ENCODE measurements around the gene PCSK4. TPM values are rescaled to one million over a fixed set of nuclear protein-coding genes. Genes with fewer than 3 reads are reported as not detected.

Gene PCSK4
- total and polyA plus RNA-seq, 2 donors (not counting 3 experiments of a cell fraction or from before 2014, with no cell fraction given), result 1.2 to 1.7 TPM

DNA sequence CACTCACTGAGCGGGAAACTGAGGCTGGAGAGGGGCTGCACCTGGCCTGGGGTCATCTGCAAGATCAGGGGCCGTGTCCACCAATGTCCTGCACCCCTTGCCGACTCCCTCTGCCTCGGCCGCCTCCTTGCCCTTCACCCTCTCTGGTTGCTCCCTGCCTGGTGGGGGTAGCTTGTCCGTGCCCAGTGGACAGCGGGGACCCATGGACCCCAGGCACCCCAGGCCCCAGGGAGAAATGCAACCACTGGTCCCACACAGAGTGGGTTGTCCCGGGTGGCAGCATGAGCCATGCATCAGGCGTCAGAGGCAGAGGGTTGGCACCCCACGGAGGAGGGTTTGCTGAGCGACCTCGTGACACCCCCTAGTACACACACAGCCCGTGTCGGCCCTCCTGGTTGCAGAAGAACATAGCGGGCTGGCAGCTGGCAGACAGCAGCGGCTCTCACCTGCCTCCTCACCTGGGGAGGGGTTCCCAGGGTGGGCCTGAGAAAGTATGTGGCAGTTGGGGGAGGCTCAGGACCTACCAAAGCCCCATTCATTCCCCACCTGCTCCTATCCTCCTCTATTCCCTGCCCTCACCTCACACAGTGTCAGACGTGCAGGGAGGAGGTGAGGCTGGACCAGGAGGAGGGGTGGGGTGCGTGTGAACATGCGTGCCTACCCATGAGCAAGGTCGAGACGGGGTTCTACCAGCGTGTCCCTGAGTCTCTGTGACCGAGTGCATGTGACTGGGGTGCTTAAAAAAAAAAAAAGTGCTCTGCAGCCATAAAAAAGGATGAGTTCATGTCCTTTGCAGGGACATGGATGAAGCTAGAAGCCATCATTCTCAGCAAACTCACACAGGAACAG lies 14.0 kb upstream of the PCSK4 start:
- Histone ChIP-seq H2AFZ (ENCODE audit: low read depth, low read length) (no peak overlapping the region), H3K9ac (replicated peaks; ENCODE audit: extremely low read depth, insufficient read depth, low read length) (no peak overlapping the region), H3K79me2 (ENCODE audit: control insufficient read depth, insufficient read depth, low read length) (no peaks in the 10 kb centered on the region), H3K36me3 (ENCODE audit: control insufficient read depth in 2 of 2, extremely low read depth in 1 of 2, insufficient read depth in 2 of 2, low read length in 2 of 2) (no peaks in the 10 kb centered on the region), H3K27me3 (ENCODE audit: control insufficient read depth in 2 of 2, insufficient read depth in 2 of 2, low read length in 2 of 2) (peaks cover 4 to 5% of the 10 kb centered on the region in 2 experiments), H3K4me2 (ENCODE audit: insufficient read depth, low read length) (no peak overlapping the region), H3K27ac (ENCODE audit: insufficient read depth, low read depth, low read length) (no peak overlapping the region), H3K4me3 (replicated peaks in 1 of 3; ENCODE audit: insufficient read depth in 1 of 3, low read depth in 1 of 3, low read length in 3 of 3) (no peak overlapping the region), H3K9me1 (replicated peaks; ENCODE audit: control insufficient read depth, extremely low read depth, insufficient read depth, low read length) (no peaks in the 10 kb centered on the region), H4K20me1 (replicated peaks; ENCODE audit: control insufficient read depth, extremely low read depth, insufficient read depth, low read length) (no peaks in the 10 kb centered on the region), H3K9me3 (replicated peaks; ENCODE audit: control insufficient read depth, insufficient read depth, low read length) (no peaks in the 10 kb centered on the region), H3K4me1 (ENCODE audit: control insufficient read depth, extremely low read depth, insufficient read depth, low read length) (no peaks in the 10 kb centered on the region)
- no peak for DNase-seq (ENCODE audit: low read depth, low spot score)
- intact Hi-C loops (cut with micrococcal nuclease), result no loop called here
- no peak for FAIRE-seq
- TF ChIP-seq MYC (IDR thresholded peaks at IDR 0.05; ENCODE audit: low read depth, low read length), result no peak
- no peak for TF ChIP-seq EZH2 (IDR thresholded peaks at IDR 0.05; ENCODE audit: borderline replicate concordance, low read depth, low read length, severe bottlenecking)
- no peak for TF ChIP-seq GATA2 (IDR thresholded peaks at IDR 0.05; ENCODE audit: insufficient read depth, insufficient read length, low read depth, low read length)
- no peak for TF ChIP-seq JUN (IDR thresholded peaks at IDR 0.05; ENCODE audit: borderline replicate concordance, insufficient read depth, insufficient read length, low read depth)
- no peak for TF ChIP-seq CTCF (IDR thresholded peaks at IDR 0.05; ENCODE audit: extremely low read depth in 1 of 2, insufficient read depth in 1 of 2, low read depth in 1 of 2, low read length in 2 of 2)
- no peak for TF ChIP-seq FOS (IDR thresholded peaks at IDR 0.05; ENCODE audit: borderline replicate concordance, insufficient read depth, low read length)
- TF ChIP-seq POLR2A (IDR thresholded peaks at IDR 0.05; ENCODE audit: low read depth, low read length), result no peak
- no peak for TF ChIP-seq MAX (IDR thresholded peaks at IDR 0.05; ENCODE audit: insufficient read depth, insufficient read length)
- no peak for TF ChIP-seq POLR2AphosphoS5 (IDR thresholded peaks at IDR 0.05; ENCODE audit: insufficient read depth, low read depth, low read length)
- dilution Hi-C loops (cut with MboI; ENCODE audit: extremely low pct_ligation_motif_present, low sequenced_read_pairs), result no loop called here
- no TSS peak for BruUV-seq (replicated peaks)
- ChIA-PET POLR2A (no interaction called here), CTCF (interaction anchor here (0.9 kb wide), 1 partner anchor 168 kb away, joined by 3 read pairs; no protein-coding TSS in a partner anchor)

All from endothelial cell of umbilical vein (primary cell).